ENCODE data around the gene TMCO4. TPM values are rescaled to one million over a fixed set of nuclear protein-coding genes. Genes with fewer than 3 reads are reported as not detected.

Gene TMCO4
- total RNA-seq, 1 donor from 2014 or later = 7.6 TPM

GRCh38 chr1:19814681-19815503 lies 15.2 kb upstream of the TMCO4 start, which contains the start of gene RNF186:
RNF186 (minus strand) TSS chr1:19815283; CDS start chr1:19815101, 182 bp downstream.
- intact Hi-C loops (cut with DNase I) = no loop called here
- no peak for DNase-seq (ENCODE audit: missing footprints)

GRCh38 chr1:19814244-19814661 lies 14.5 kb upstream of the TMCO4 start:
- no peak for DNase-seq (ENCODE audit: missing footprints)
- ATAC-seq = no peak
- intact Hi-C loops (cut with DNase I) = no loop called here

More at GRCh38 chr1:19814681-19815503, 15.2 kb upstream of the TMCO4 start, which contains the start of gene RNF186:
- no peak for ATAC-seq

- intact Hi-C loops (cut with DNase I) = no loop called here
- ATAC-seq = no peak
- no peak for DNase-seq (ENCODE audit: missing footprints)
These were observed 13.9 kb upstream of the TMCO4 start for GRCh38 chr1:19813643-19813960.

- DNase-seq (ENCODE audit: missing footprints) = no peak
- intact Hi-C loops (cut with DNase I) = no loop called here
These were observed 13.3 kb upstream of the TMCO4 start for GRCh38 chr1:19812875-19813642.

GRCh38 chr1:19811206-19811851 lies 11.6 kb upstream of the TMCO4 start:
- DNase-seq (ENCODE audit: missing footprints) = no peak
- ATAC-seq = no peak
- intact Hi-C loops (cut with DNase I) = no loop called here

More at GRCh38 chr1:19812875-19813642, 13.3 kb upstream of the TMCO4 start:
- ATAC-seq = no peak

GRCh38 chr1:19809044-19809750 lies 9.5 kb upstream of the TMCO4 start:
- DNase-seq (ENCODE audit: missing footprints) (no peak), ATAC-seq (no peak)
- intact Hi-C loops (cut with DNase I) = no loop called here

- no peak for ATAC-seq
- intact Hi-C loops (cut with DNase I) = no loop called here
- no peak for DNase-seq (ENCODE audit: missing footprints)
These were observed 8.6 kb upstream of the TMCO4 start for GRCh38 chr1:19808351-19808750.

- DNase-seq (ENCODE audit: missing footprints) = no peak
- peak; percentile 30 for ATAC-seq
- intact Hi-C loops (cut with DNase I) = no loop called here
These were observed 5.1 kb upstream of the TMCO4 start for GRCh38 chr1:19804831-19805251.

- ATAC-seq (no peak), DNase-seq (ENCODE audit: missing footprints) (no peak)
- intact Hi-C loops (cut with DNase I) = no loop called here
These were observed 2.6 kb upstream of the TMCO4 start for GRCh38 chr1:19802269-19802668.

- intact Hi-C loops (cut with DNase I) = no loop called here
These were observed 524 bp upstream of the TMCO4 start for GRCh38 chr1:19800076-19800804.

GRCh38 chr1:19798486-19799229 lies 1.1 kb downstream of the TMCO4 start:
- ATAC-seq (no peak), DNase-seq (ENCODE audit: missing footprints) (peak; percentile 30)
- intact Hi-C loops (cut with DNase I) = no loop called here

More at GRCh38 chr1:19800076-19800804, 524 bp upstream of the TMCO4 start:
- ATAC-seq = peak; percentile 49
- peak; percentile 77 for DNase-seq (ENCODE audit: missing footprints)

- intact Hi-C loops (cut with DNase I) = no loop called here
- DNase-seq (ENCODE audit: missing footprints) (no peak), ATAC-seq (no peak)
These were observed 1.9 kb downstream of the TMCO4 start for GRCh38 chr1:19797827-19798226.

GRCh38 chr1:19794583-19794982 lies 5.1 kb downstream of the TMCO4 start:
- DNase-seq (ENCODE audit: missing footprints) (no peak), ATAC-seq (no peak)
- intact Hi-C loops (cut with DNase I) = no loop called here

GRCh38 chr1:19793360-19794046 lies 6.2 kb downstream of the TMCO4 start:
- DNase-seq (ENCODE audit: missing footprints) (no peak), ATAC-seq (no peak)
- intact Hi-C loops (cut with DNase I) = no loop called here

GRCh38 chr1:19792237-19793002 lies 7.3 kb downstream of the TMCO4 start:
- no peak for ATAC-seq
- peak; percentile 20 for DNase-seq (ENCODE audit: missing footprints)
- intact Hi-C loops (cut with DNase I) = no loop called here
